ENCODE measurements around the gene RBP3. TPM values are rescaled to one million over a fixed set of nuclear protein-coding genes. Genes with fewer than 3 reads are reported as not detected.

RBP3 gene
- total RNA-seq, 1 experiment from 2014 or later, result not detected

- Histone ChIP-seq H4K20me1 (ENCODE audit: insufficient read depth) (no peaks in the 10 kb centered on the region), H2AFZ (no peak overlapping the region), H3K4me1 (replicated peaks; ENCODE audit: insufficient read depth) (peaks cover 33% of the 10 kb centered on the region), H3K9me3 (ENCODE audit: insufficient read depth, low read depth) (no peaks in the 10 kb centered on the region), H3K27me3 (ENCODE audit: insufficient read depth, low read depth) (no peaks in the 10 kb centered on the region), H3K9me2 (ENCODE audit: insufficient read depth) (no peaks in the 10 kb centered on the region), H3K79me2 (ENCODE audit: low read depth) (no peaks in the 10 kb centered on the region), H3F3A (ENCODE audit: insufficient read depth, low read depth) (peaks cover 17% of the 10 kb centered on the region), H3K4me2 (no peak overlapping the region), H3K4me3 (no peak overlapping the region), H3K36me3 (ENCODE audit: low read depth) (no peaks in the 10 kb centered on the region), H3K27ac (no peak overlapping the region)
- POLR2A ChIA-PET (ENCODE audit: unreplicated experiment), result interaction anchor here (0.6 kb wide), 1 partner anchor 28 kb away, joined by 3 read pairs; no protein-coding TSS in a partner anchor
- no peak for DNase-seq
- no TSS peak for BruUV-seq (replicated peaks)
- CTCF ChIA-PET, result no interaction called here
- TF ChIP-seq EZH2 (IDR thresholded peaks at IDR 0.05; ENCODE audit: low read depth), result no peak
- TF ChIP-seq CTCF (conservative IDR thresholded peaks at IDR 0.05), result no peak
- intact Hi-C loops (cut with micrococcal nuclease; ENCODE audit: unreplicated experiment), result no loop called here
Observed at GRCh38 chr10:47359101-47359500, 10.9 kb downstream of the RBP3 start.

GRCh38 chr10:47359626-47360418, 11.7 kb downstream of the RBP3 start:
- POLR2A ChIA-PET (ENCODE audit: unreplicated experiment), result no interaction called here
- H3K36me3 ChIP-seq (ENCODE audit: low read depth), result no peaks in the 10 kb centered on the region
- H3K9me3 ChIP-seq (ENCODE audit: insufficient read depth, low read depth), result no peaks in the 10 kb centered on the region
- intact Hi-C loops (cut with micrococcal nuclease; ENCODE audit: unreplicated experiment), result loop anchor here (5.0 kb wide), 1 partner anchor 62 kb away; no protein-coding TSS in a partner anchor
- no peak overlapping the region for H3K27ac ChIP-seq
- H2AFZ ChIP-seq, result no peak overlapping the region
- peaks cover 40% of the 10 kb centered on the region for H3K4me1 ChIP-seq (replicated peaks; ENCODE audit: insufficient read depth)
- no peak overlapping the region for H3K4me3 ChIP-seq
- DNase-seq, result no peak
- no peaks in the 10 kb centered on the region for H4K20me1 ChIP-seq (ENCODE audit: insufficient read depth)
- H3F3A ChIP-seq (ENCODE audit: insufficient read depth, low read depth), result peaks cover 19% of the 10 kb centered on the region
- no peak overlapping the region for H3K4me2 ChIP-seq
- H3K27me3 ChIP-seq (ENCODE audit: insufficient read depth, low read depth), result no peaks in the 10 kb centered on the region
- CTCF ChIA-PET, result no interaction called here
- TF ChIP-seq CTCF (conservative IDR thresholded peaks at IDR 0.05), result no peak
- TF ChIP-seq EZH2 (IDR thresholded peaks at IDR 0.05; ENCODE audit: low read depth), result no peak
- H3K9me2 ChIP-seq (ENCODE audit: insufficient read depth), result no peaks in the 10 kb centered on the region
- no TSS peak for BruUV-seq (replicated peaks)
- H3K79me2 ChIP-seq (ENCODE audit: low read depth), result no peaks in the 10 kb centered on the region

- no peaks in the 10 kb centered on the region for H3K27me3 ChIP-seq (ENCODE audit: insufficient read depth, low read depth)
- peaks cover 19% of the 10 kb centered on the region for H3F3A ChIP-seq (ENCODE audit: insufficient read depth, low read depth)
- no peak for DNase-seq
- intact Hi-C loops (cut with micrococcal nuclease; ENCODE audit: unreplicated experiment), result loop anchor here (5.0 kb wide), 1 partner anchor 62 kb away; no protein-coding TSS in a partner anchor
- H3K9me2 ChIP-seq (ENCODE audit: insufficient read depth), result no peaks in the 10 kb centered on the region
- no peaks in the 10 kb centered on the region for H3K9me3 ChIP-seq (ENCODE audit: insufficient read depth, low read depth)
- H3K27ac ChIP-seq, result no peak overlapping the region
- BruUV-seq (replicated peaks), result no TSS peak
- no peak overlapping the region for H3K4me2 ChIP-seq
- peaks cover 43% of the 10 kb centered on the region for H3K4me1 ChIP-seq (replicated peaks; ENCODE audit: insufficient read depth)
- POLR2A ChIA-PET (ENCODE audit: unreplicated experiment), result no interaction called here
- H3K36me3 ChIP-seq (ENCODE audit: low read depth), result no peaks in the 10 kb centered on the region
- TF ChIP-seq CTCF (conservative IDR thresholded peaks at IDR 0.05), result no peak
- no peak for TF ChIP-seq EZH2 (IDR thresholded peaks at IDR 0.05; ENCODE audit: low read depth)
- H2AFZ ChIP-seq, result no peak overlapping the region
- H3K79me2 ChIP-seq (ENCODE audit: low read depth), result no peaks in the 10 kb centered on the region
- no peaks in the 10 kb centered on the region for H4K20me1 ChIP-seq (ENCODE audit: insufficient read depth)
- H3K4me3 ChIP-seq, result no peak overlapping the region
- CTCF ChIA-PET, result no interaction called here
Observed at GRCh38 chr10:47360419-47361040, 12.4 kb downstream of the RBP3 start.
